ENCODE measurements around the gene BABAM1. TPM values are rescaled to one million over a fixed set of nuclear protein-coding genes. Genes with fewer than 3 reads are reported as not detected.
A peak's percentile ranks its signal among the peaks of the same experiment; 100 is the strongest.

Gene BABAM1
- total RNA-seq, 1 donor, result 101 TPM

DNA sequence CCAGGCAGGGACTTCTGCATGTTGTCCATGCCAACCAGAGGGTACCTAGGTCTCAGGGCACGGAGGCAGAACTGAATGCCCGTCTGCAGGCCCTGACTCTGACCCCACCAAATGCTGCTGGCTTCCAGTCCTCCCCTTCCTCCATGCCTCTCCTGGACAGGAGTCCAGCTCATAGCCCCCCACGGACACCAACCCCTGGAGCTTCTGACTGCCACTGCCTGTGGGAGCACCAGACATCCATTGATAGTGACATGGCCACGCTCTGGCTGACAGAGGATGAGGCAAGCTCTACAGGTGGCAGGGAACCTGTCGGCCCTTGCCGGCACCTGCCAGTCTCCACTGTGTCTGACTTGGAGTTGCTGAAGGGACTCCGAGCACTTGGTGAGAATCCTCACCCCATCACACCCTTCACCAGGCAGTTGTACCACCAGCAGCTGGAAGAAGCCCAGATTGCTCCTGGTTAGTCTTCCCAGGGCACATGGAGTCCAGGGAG lies 16.3 kb downstream of the BABAM1 start:
- H3K4me3 ChIP-seq (ENCODE audit: low read depth, low read length), result no peak overlapping the region
- DNase-seq (ENCODE audit: low read depth), result no peak
- TF ChIP-seq, protein P1, sequence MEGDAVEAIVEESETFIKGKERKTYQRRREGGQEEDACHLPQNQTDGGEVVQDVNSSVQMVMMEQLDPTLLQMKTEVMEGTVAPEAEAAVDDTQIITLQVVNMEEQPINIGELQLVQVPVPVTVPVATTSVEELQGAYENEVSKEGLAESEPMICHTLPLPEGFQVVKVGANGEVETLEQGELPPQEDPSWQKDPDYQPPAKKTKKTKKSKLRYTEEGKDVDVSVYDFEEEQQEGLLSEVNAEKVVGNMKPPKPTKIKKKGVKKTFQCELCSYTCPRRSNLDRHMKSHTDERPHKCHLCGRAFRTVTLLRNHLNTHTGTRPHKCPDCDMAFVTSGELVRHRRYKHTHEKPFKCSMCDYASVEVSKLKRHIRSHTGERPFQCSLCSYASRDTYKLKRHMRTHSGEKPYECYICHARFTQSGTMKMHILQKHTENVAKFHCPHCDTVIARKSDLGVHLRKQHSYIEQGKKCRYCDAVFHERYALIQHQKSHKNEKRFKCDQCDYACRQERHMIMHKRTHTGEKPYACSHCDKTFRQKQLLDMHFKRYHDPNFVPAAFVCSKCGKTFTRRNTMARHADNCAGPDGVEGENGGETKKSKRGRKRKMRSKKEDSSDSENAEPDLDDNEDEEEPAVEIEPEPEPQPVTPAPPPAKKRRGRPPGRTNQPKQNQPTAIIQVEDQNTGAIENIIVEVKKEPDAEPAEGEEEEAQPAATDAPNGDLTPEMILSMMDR (IDR thresholded peaks at IDR 0.05; ENCODE audit: insufficient read depth, low read depth, low read length), result no peak

DNA sequence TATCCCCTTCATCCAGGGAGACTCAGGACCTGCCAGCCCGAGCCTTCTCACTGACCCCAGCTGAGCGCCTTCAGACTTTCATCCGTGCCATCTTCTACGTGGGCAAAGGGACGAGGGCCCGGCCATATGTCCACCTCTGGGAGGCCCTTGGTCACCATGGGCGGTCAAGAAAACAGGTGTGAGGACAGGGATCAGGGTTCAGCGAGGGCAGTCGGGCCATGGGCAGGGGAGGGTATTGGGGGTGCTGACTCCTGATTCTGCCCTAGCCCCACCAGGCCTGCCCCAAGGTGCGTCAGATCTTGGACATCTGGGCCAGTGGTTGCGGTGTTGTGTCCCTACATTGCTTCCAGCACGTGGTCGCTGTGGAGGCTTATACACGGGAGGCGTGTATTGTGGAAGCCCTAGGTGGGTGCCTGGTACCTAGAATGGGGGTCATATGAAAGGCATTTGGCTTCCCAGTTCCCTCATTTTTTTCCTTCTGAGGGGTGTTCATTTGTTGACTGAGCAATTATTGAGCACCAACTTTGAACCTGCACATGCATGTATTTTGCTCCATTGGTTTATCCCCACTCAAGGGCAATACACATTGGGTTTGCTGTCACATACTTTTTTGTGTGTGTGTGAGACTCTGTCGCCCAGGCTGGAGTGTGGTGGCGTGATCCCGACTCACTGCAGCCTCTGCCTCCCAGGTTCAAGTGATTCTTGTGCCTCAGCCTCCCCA lies 18.3 kb downstream of the BABAM1 start:
- H3K4me3 ChIP-seq (ENCODE audit: low read depth, low read length), result no peak overlapping the region
- no peak for DNase-seq (ENCODE audit: low read depth)
- TF ChIP-seq, protein P1 (IDR thresholded peaks at IDR 0.05; ENCODE audit: insufficient read depth, low read depth, low read length), result no peak

DNA sequence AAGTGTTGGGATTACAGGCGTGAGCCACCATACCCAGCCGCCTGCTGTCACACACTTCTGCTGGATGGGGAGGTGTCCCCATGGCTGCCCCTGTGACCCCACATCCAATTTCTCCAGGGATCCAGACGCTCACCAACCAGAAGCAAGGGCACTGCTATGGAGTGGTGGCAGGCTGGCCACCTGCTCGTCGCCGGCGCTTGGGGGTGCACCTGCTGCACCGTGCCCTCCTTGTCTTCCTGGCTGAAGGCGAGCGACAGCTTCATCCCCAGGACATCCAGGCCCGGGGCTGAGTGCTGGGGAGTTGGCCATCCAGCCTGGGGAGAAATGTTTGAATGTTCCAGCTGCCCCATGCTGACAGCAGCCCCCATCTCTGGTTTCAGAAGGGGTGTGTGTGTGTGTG lies 19.0 kb downstream of the BABAM1 start:
- TF ChIP-seq, protein P1 (IDR thresholded peaks at IDR 0.05; ENCODE audit: insufficient read depth, low read depth, low read length), result no peak
- no peak overlapping the region for H3K4me3 ChIP-seq (ENCODE audit: low read depth, low read length)
- no peak for DNase-seq (ENCODE audit: low read depth)

DNA sequence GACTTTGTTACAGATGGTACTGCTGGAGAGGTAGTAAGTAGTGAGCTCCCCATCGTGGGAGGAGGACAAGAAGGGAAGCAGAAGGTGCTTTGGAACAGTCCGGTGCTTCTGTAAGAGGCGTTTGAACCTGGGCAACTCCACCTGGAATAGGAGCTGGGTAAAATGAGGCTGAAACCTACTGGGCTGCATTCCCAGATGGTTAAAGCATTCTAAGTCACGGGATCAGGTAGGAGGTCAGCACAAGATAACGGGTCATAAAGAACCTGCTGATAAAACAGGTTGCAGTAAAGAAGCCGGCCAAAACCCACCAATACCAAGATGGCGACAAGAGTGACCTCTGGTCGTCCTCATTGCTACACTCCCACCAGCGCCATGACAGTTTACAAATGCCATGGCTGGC lies 19.5 kb downstream of the BABAM1 start:
- no peak for DNase-seq (ENCODE audit: low read depth)
- no peak overlapping the region for H3K4me3 ChIP-seq (ENCODE audit: low read depth, low read length)
- TF ChIP-seq, protein P1 (IDR thresholded peaks at IDR 0.05; ENCODE audit: insufficient read depth, low read depth, low read length), result no peak

DNA sequence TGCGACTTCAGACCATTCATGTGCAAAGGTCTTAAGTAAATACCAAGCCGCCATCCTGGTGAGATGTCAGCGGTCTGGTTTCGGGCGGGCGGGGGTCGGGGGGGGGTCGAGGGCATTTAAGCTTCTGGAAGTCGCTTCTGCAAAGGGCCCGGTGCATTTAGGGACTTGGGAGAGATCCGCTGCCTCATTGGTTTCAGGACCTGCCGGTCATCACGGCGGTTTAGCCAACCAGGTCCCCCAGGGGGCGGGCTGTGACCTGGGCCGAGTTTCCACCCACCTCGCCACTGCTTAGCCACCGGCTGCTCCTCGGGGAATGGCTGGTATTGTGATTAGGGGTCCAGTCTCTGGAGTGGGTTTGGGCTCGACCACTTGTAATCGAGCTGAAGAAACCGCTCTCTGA lies 22.2 kb downstream of the BABAM1 start:
- DNase-seq (ENCODE audit: low read depth), result peak; percentile 91
- peak overlapping the region; percentile 44 for H3K4me3 ChIP-seq (ENCODE audit: low read depth, low read length)
- TF ChIP-seq, protein P1 (IDR thresholded peaks at IDR 0.05; ENCODE audit: insufficient read depth, low read depth, low read length), result no peak

DNA sequence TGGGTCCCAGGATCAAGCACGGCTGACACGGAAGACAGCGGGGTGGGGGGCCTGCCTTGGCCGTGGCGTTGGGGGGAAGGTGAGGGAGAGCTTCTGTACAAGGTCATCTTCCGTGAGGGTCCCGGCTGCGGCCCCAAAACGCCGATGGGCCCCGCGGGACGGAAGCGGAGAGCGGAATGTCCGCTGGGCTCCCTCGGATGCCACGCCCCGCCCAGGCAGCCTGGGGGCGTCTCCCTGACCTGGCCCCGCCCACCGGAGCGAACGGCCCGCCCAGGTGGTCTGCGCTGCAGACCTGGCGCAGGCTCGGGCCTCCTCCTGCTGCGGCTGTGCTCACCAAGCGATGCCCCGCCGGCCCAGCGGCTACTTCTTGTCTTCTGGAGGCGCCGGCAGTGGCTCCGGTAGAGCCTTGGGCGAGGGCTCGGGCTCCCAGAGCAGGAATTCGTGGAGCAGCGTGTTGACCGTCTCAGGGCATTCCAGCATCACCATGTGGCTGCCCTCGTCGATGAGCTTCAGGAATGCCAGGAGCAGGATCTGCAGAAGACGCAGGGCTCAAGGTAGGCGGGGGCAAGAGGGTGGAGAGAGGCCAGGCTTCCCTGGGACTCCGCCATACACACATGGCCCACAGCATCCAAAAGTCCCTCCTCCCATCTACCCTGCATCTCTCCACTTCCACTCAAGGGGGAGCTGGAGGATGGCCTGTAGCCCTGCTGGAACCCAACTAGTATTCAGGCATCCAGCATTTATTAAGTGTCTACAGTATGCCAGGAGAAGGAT lies 25.2 kb downstream of the BABAM1 start:
- peak; percentile 89 for DNase-seq (ENCODE audit: low read depth)
- TF ChIP-seq, protein P1 (IDR thresholded peaks at IDR 0.05; ENCODE audit: insufficient read depth, low read depth, low read length), result peak; percentile 85
- H3K4me3 ChIP-seq (ENCODE audit: low read depth, low read length), result peak overlapping the region; percentile 66

Measured in fibroblast of villous mesenchyme (primary cell).